GM19099 (cell line): ENCODE data around the gene PARVG.

Experiments
- POLR2A ChIP-seq: IDR thresholded peaks from 3 replicates; pipeline ENCODE4 v1.6.1; 2011; ENCODE audit warnings: low read depth; ENCODE audit not compliant: insufficient read length; ENCODE audit errors: extremely low read depth

The PARVG gene

GRCh38 chr22:44249376-44250147, 68.8 kb downstream of the PARVG start:
- TF ChIP-seq POLR2A, result no peak

- TF ChIP-seq POLR2A, result no peak
Observed at GRCh38 chr22:44254811-44255210, 74.1 kb downstream of the PARVG start.

GRCh38 chr22:44256085-44256484, 75.4 kb downstream of the PARVG start:
- no peak for TF ChIP-seq POLR2A

GRCh38 chr22:44256556-44257485, 76.1 kb downstream of the PARVG start:
- TF ChIP-seq POLR2A, result no peak
